Stimulated activated naive CD8-positive, alpha-beta T cell treated with anti-CD3 and anti-CD28 coated beads, Interleukin-15, Interleukin-2, amounts not matched to agents 100 ng/mL and 50 ng/mL, for 24 hours (primary cell): ENCODE data around the gene ELK3.

Experiments used
- H3K27ac Mint-ChIP-seq: one replicate; pipeline ENCODE4 v1.8.0; 2021; ENCODE audit warnings: mild to moderate bottlenecking, mixed read lengths
- H3K27me3 Mint-ChIP-seq: one replicate; pipeline ENCODE4 v1.8.0; 2021; ENCODE audit warnings: mixed read lengths
- H3K36me3 Mint-ChIP-seq: one replicate; pipeline ENCODE4 v1.8.0; 2021; ENCODE audit warnings: low read depth, mixed read lengths
- H3K4me1 Mint-ChIP-seq: one replicate; pipeline ENCODE4 v1.8.0; 2021; ENCODE audit warnings: low read depth, mixed read lengths
- H3K4me3 Mint-ChIP-seq: one replicate; pipeline ENCODE4 v1.8.0; 2021; ENCODE audit warnings: mild to moderate bottlenecking, mixed read lengths
- H3K9me3 Mint-ChIP-seq: one replicate; pipeline ENCODE4 v1.8.0; 2021; ENCODE audit warnings: mixed read lengths

The ELK3 gene

DNA sequence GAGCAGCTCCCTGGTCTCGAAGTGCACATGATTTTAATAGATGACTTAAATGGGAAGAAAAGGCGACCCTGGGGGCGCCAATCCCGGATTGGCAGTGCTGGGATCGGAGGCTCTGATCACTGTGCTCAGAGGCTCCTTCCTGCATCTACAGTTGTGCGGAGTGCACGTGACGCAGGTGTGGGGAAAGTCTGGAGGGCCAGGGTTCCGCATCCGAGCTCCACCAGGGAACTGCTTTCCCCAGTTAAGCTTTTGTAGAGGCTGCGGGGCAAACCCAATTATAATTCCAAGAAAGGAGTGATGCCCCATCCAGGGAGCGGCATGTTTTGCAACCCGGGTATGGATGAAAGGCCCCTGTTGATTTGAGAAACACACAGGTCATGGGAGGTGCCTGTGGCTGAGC is 36.5 kb downstream of the ELK3 start:
- peaks cover 40% of the 10 kb centered on the region for H3K36me3 Mint-ChIP-seq
- no peak overlapping the region for H3K4me3 Mint-ChIP-seq
- no peaks in the 10 kb centered on the region for H3K27me3 Mint-ChIP-seq
- no peaks in the 10 kb centered on the region for H3K9me3 Mint-ChIP-seq
- H3K4me1 Mint-ChIP-seq, result peaks cover 33% of the 10 kb centered on the region
- no peak overlapping the region for H3K27ac Mint-ChIP-seq

DNA sequence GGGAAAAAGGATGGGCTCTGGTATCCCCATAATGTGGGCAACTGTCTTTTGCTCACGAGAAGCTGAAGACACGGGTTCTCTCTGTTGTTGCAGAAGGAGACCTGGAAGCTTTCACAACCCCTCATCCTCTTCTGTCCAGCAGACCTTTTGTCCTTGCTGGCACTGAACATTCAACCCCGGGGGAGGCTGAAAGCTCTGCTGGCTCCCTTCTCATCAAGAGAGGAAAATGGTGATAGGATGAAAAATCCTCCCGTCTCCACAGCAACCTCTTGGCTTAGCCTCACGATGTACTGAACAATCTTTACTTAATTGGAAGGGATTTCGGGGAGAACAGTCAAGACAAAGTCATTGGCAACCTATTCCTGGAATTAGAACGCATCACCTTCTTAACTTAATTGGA is 39.0 kb downstream of the ELK3 start:
- Mint-ChIP-seq H3K36me3 (peaks cover 40% of the 10 kb centered on the region), H3K9me3 (no peaks in the 10 kb centered on the region), H3K27ac (no peak overlapping the region), H3K4me1 (peaks cover 40% of the 10 kb centered on the region), H3K4me3 (no peak overlapping the region), H3K27me3 (no peaks in the 10 kb centered on the region)

DNA sequence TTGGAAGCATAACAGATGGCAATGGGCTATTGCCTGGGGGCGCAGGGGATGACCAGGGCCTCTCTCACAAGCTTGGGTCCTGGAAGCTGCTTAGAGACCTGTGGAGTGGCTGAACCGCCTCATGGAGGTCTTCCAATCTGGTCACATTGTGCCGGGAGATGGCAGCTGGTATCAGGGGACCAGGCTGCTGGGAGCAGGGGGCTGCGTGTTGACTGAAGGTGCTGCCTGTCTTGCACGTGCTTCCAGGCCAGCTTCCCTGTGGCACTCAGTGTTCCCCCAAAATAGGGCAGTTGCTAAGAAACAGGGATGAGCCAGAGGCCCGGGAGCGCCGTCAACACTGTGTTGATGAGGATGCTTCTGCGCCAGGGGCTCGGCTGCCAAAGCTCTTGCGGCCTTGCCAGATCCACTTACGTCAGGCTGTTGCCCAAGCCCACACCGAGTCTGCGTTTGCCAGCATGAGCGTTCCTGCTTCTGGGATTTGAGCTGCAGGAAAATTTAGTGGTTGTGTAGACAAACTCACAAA is 39.8 kb downstream of the ELK3 start:
- H3K36me3 Mint-ChIP-seq, result peaks cover 36% of the 10 kb centered on the region
- no peaks in the 10 kb centered on the region for H3K27me3 Mint-ChIP-seq
- H3K4me1 Mint-ChIP-seq, result peaks cover 44% of the 10 kb centered on the region
- H3K4me3 Mint-ChIP-seq, result no peak overlapping the region
- H3K9me3 Mint-ChIP-seq, result no peaks in the 10 kb centered on the region
- no peak overlapping the region for H3K27ac Mint-ChIP-seq

DNA sequence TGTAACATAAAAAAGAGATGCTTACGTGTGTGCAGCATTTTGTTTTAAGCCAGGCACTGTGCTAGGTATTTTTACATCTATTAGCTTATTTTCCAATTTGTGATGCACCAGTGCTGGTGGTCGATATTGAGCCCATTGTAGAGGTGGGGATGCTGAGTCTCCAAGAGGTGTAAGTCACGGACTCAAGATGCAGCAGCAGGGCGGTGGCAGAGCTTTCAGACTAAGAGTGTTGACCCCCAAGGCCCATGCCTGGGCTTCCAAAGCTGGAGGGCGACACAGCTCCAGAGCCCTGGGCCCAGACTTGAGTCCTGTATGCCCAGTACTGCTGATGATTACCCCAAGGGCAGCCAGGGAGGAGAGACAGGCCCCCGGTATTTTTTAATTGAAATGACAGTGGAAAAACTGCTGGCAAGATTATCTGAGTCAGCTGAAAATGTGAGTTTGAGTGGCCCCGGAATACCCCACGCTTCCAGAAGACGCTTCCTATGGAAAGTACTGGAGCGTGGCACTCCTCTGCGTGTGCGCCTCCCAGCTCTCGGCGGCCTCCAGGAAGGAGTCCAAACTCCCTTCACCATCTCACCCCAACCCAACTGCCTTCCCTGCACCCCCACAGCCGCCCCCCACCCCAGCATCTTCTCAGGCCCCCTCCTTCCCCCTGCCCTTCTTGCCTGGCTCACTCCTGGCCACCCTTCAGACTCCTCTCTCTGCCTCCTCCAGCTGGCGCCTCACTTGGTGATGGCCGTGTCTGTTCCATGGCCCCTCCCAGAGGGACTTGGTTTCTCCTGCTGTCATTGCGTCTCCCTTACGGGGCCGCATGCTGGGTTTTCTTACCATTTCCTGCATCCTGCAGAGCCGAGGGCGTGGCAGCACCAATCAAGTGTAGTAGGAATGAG is 40.7 kb downstream of the ELK3 start:
- H3K4me1 Mint-ChIP-seq, result peaks cover 44% of the 10 kb centered on the region
- H3K9me3 Mint-ChIP-seq, result no peaks in the 10 kb centered on the region
- peak overlapping the region; percentile 71 for H3K27ac Mint-ChIP-seq
- H3K4me3 Mint-ChIP-seq, result no peak overlapping the region
- H3K27me3 Mint-ChIP-seq, result no peaks in the 10 kb centered on the region
- H3K36me3 Mint-ChIP-seq, result peaks cover 36% of the 10 kb centered on the region

GRCh38 chr12:96235484-96235826 is 41.3 kb downstream of the ELK3 start:
- H3K9me3 Mint-ChIP-seq, result no peaks in the 10 kb centered on the region
- peaks cover 44% of the 10 kb centered on the region for H3K4me1 Mint-ChIP-seq
- peak overlapping the region; percentile 71 for H3K27ac Mint-ChIP-seq
- peaks cover 37% of the 10 kb centered on the region for H3K36me3 Mint-ChIP-seq
- no peak overlapping the region for H3K4me3 Mint-ChIP-seq
- H3K27me3 Mint-ChIP-seq, result no peaks in the 10 kb centered on the region

GRCh38 chr12:96236221-96236822 is 42.1 kb downstream of the ELK3 start:
- Mint-ChIP-seq H3K27ac (peak overlapping the region; percentile 10), H3K4me3 (peak overlapping the region; percentile 19), H3K9me3 (no peaks in the 10 kb centered on the region), H3K4me1 (peaks cover 49% of the 10 kb centered on the region), H3K27me3 (no peaks in the 10 kb centered on the region), H3K36me3 (peaks cover 45% of the 10 kb centered on the region)

GRCh38 chr12:96237035-96237434 is 42.9 kb downstream of the ELK3 start:
- Mint-ChIP-seq H3K27me3 (no peaks in the 10 kb centered on the region), H3K27ac (peak overlapping the region; percentile 10), H3K9me3 (no peaks in the 10 kb centered on the region), H3K36me3 (peaks cover 45% of the 10 kb centered on the region), H3K4me3 (peak overlapping the region; percentile 50), H3K4me1 (peaks cover 54% of the 10 kb centered on the region)

- no peaks in the 10 kb centered on the region for H3K27me3 Mint-ChIP-seq
- H3K27ac Mint-ChIP-seq, result peak overlapping the region; percentile 70
- H3K36me3 Mint-ChIP-seq, result peaks cover 44% of the 10 kb centered on the region
- H3K9me3 Mint-ChIP-seq, result no peaks in the 10 kb centered on the region
- peaks cover 58% of the 10 kb centered on the region for H3K4me1 Mint-ChIP-seq
- H3K4me3 Mint-ChIP-seq, result peak overlapping the region; percentile 50
Observed at GRCh38 chr12:96237465-96238077, 43.4 kb downstream of the ELK3 start.

- Mint-ChIP-seq H3K27me3 (no peaks in the 10 kb centered on the region), H3K36me3 (peaks cover 48% of the 10 kb centered on the region), H3K9me3 (no peaks in the 10 kb centered on the region), H3K27ac (peak overlapping the region; percentile 70), H3K4me1 (peaks cover 66% of the 10 kb centered on the region), H3K4me3 (peak overlapping the region; percentile 50)
Observed at GRCh38 chr12:96238336-96239047, 44.3 kb downstream of the ELK3 start.

GRCh38 chr12:96239711-96240635 is 45.8 kb downstream of the ELK3 start:
- H3K36me3 Mint-ChIP-seq, result peaks cover 43% of the 10 kb centered on the region
- H3K27me3 Mint-ChIP-seq, result no peaks in the 10 kb centered on the region
- no peak overlapping the region for H3K4me3 Mint-ChIP-seq
- H3K9me3 Mint-ChIP-seq, result no peaks in the 10 kb centered on the region
- peaks cover 61% of the 10 kb centered on the region for H3K4me1 Mint-ChIP-seq
- H3K27ac Mint-ChIP-seq, result peak overlapping the region; percentile 17

GRCh38 chr12:96240656-96241055 is 46.5 kb downstream of the ELK3 start:
- Mint-ChIP-seq H3K27ac (peak overlapping the region; percentile 17), H3K36me3 (peaks cover 36% of the 10 kb centered on the region), H3K27me3 (no peaks in the 10 kb centered on the region), H3K4me1 (peaks cover 54% of the 10 kb centered on the region), H3K9me3 (no peaks in the 10 kb centered on the region), H3K4me3 (no peak overlapping the region)

GRCh38 chr12:96241431-96241830 is 47.3 kb downstream of the ELK3 start:
- no peaks in the 10 kb centered on the region for H3K9me3 Mint-ChIP-seq
- no peaks in the 10 kb centered on the region for H3K27me3 Mint-ChIP-seq
- H3K27ac Mint-ChIP-seq, result peak overlapping the region; percentile 59
- peaks cover 46% of the 10 kb centered on the region for H3K4me1 Mint-ChIP-seq
- peak overlapping the region; percentile 30 for H3K4me3 Mint-ChIP-seq
- H3K36me3 Mint-ChIP-seq, result peaks cover 32% of the 10 kb centered on the region

DNA sequence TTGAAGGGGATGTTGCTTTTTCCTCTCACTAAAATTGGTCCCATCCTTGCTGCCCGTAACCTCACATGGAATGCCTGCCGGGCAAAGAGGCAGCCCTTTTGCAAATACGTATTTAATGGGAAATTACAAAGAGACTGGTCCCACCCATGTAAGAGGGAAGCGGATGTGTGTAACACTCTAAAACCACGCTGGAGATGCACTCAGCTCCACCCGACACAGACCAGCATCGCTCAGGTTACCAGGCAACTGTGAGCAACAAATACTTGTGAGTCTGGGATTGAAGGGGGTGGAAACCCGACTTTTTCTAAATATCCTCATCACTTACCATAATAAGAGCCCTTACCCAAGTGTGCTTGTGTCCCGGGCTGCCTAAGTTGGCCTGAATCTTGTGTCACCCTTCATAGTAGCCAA is 47.7 kb downstream of the ELK3 start:
- H3K36me3 Mint-ChIP-seq, result peaks cover 36% of the 10 kb centered on the region
- H3K9me3 Mint-ChIP-seq, result no peaks in the 10 kb centered on the region
- peaks cover 46% of the 10 kb centered on the region for H3K4me1 Mint-ChIP-seq
- H3K4me3 Mint-ChIP-seq, result peak overlapping the region; percentile 30
- H3K27ac Mint-ChIP-seq, result peak overlapping the region; percentile 59
- no peaks in the 10 kb centered on the region for H3K27me3 Mint-ChIP-seq

GRCh38 chr12:96242597-96242996 is 48.4 kb downstream of the ELK3 start:
- H3K4me1 Mint-ChIP-seq, result peaks cover 46% of the 10 kb centered on the region
- H3K4me3 Mint-ChIP-seq, result no peak overlapping the region

More at GRCh38 chr12:96242597-96242996, 48.4 kb downstream of the ELK3 start:
- peak overlapping the region; percentile 17 for H3K27ac Mint-ChIP-seq
- no peaks in the 10 kb centered on the region for H3K27me3 Mint-ChIP-seq
- H3K36me3 Mint-ChIP-seq, result peaks cover 42% of the 10 kb centered on the region
- H3K9me3 Mint-ChIP-seq, result no peaks in the 10 kb centered on the region
